Heart right ventricle (tissue), 16 donors: ENCODE data around the gene OR10C1. TPM values are rescaled to one million over a fixed set of nuclear protein-coding genes. Genes with fewer than 3 reads are reported as not detected.

Experiments used
- ATAC-seq, 8 donors: fragments of 200-7000 bp; cut with Tn5 transposase; one replicate each; pipeline ENCODE4 v1.9.1; 2020; ENCODE audit warnings: mild to moderate bottlenecking in 8 of 8, moderate library complexity in 8 of 8, moderate number of reproducible peaks in 1 of 8
- DNase-seq, 2 donors: peaks; one replicate each; pipeline ENCODE4 v3.0.0-alpha.2; 2020
- H3K27ac ChIP-seq, 10 donors: fragments of 200-600 bp; sonication (generic) in 2 of 10; one replicate each; pipeline versions ENCODE4 v1.5.0 to v1.8.0; 2020 to 2022; ENCODE audit warnings: mild to moderate bottlenecking in 3 of 10
- H3K27me3 ChIP-seq, 7 donors: fragments of 200-600 bp; one replicate each; pipeline ENCODE4 v1.8.0; 2021 to 2022; ENCODE audit warnings: mild to moderate bottlenecking in 2 of 7
- H3K36me3 ChIP-seq, 9 donors: fragments of 200-600 bp; sonication (generic) in 1 of 9; one replicate each; pipeline versions ENCODE4 v1.5.0 to v1.8.0; 2020 to 2022; ENCODE audit warnings: mild to moderate bottlenecking in 2 of 9
- H3K4me1 ChIP-seq, 9 donors: fragments of 200-600 bp; sonication (generic) in 1 of 9; one replicate each; pipeline versions ENCODE4 v1.5.0 to v1.8.0; 2020 to 2022; ENCODE audit warnings: mild to moderate bottlenecking in 4 of 9
- H3K4me3 ChIP-seq, 10 donors: fragments of 200-600 bp; sonication (generic) in 2 of 10; one replicate each; pipeline versions ENCODE4 v1.5.0 to v1.8.0; 2020 to 2022; ENCODE audit warnings: mild to moderate bottlenecking in 7 of 10, moderate library complexity in 2 of 10
- H3K9me3 ChIP-seq, 11 donors: fragments of 200-600 bp in 10 of 11; sonication (generic) in 2 of 11; one replicate each; pipeline versions ENCODE4 v1.5.0 to v1.8.0; 2013 to 2022; ENCODE audit warnings: mild to moderate bottlenecking in 2 of 11, control low read depth in 1 of 11, moderate library complexity in 1 of 11
- WGBS, 2 donors: extraction: QIAGEN DNeasy Blood & Tissue Kit; methylation state at CpG; one replicate each; pipeline ENCODE4 v1.1.7; 2013; ENCODE audit warnings: inconsistent platforms in 1 of 2; 5-methylcytosine and 5-hydroxymethylcytosine counted together
- intact Hi-C, 10 donors: fragments of 100-400 bp; cut with DNase I; formaldehyde crosslinking; loops; one replicate each; pipeline versions ENCODE4 v1.11.1 to v1.14.2; 2022
- polyA plus RNA-seq, 2 donors: library from polyadenylated mRNA; stranded (reverse); fragments of 200-250 nt; gene quantifications; one replicate each; pipeline ENCODE4 v1.2.3, GENCODE V29; 2013
- total RNA-seq, 10 donors: library from RNA; stranded (reverse); fragmentation: NEBNext Ultra II Directional in 3 of 10; extraction: Animal tissue kit (Norgen Biotek cat#: 25700) in 3 of 10; gene quantifications; one replicate each; pipeline versions ENCODE4 v1.2.1 to v1.2.4, GENCODE V29; 2021 to 2023
- TF ChIP-seq, protein P1 (sequence below), 9 donors: fragments of 200-600 bp; sonication (generic) in 2 of 9; IDR thresholded peaks; one replicate each; pipeline versions ENCODE4 v1.5.0 to v1.8.0; 2021 to 2022; ENCODE audit warnings: antibody characterized with exemption in 9 of 9, mild to moderate bottlenecking in 5 of 9, moderate library complexity in 1 of 9
- donor health status: Arrhythmogenic right ventricular cardiomyopathy.
- donor health status: ischemic (EF 13 %, LVEDD 7.1; RV severe dilation, severe dysfunction).
- donor health status: healthy with polysubstance abuse.
- donor health status: DM: no; HTN: yes; CAD: no.
- donor health status: DM: no; HTN: no; CAD: no.
- donor health status: ischemic (EF 25% LVEDD 6.9; RV normal size, moderate dysfunction).
- donor health status: ischemic (EF 25% LVEDD 5.7; RV mildly dilated, moderate dysfunction).
- donor health status: healthy.
- donor health status: DM: yes; HTN: yes; CAD: no.
- donor health status: Ischemic cardiomyopathy.
- donor health status: ischemic (EF 35%, LVEDD 5.7; RV mildly dilated, moderate dysfunction).
- donor health status: nonischemic (EF 11% LVEDD 7.7; RV severe dilation, severe dysfunction).
- donor health status: DM: yes; HTN: yes; CAD: no.
- donor health status: PGD.
- donor health status: ischemic (EF 29% LVEDD 5.4; RV normal size, mild dysfunction).
- donor health status: nonischemic (EF 23%, LVEDD 6.1; RV moderate dilation, normal function).

Gene OR10C1
- total and polyA plus RNA-seq, 12 donors = not detected

DNA sequence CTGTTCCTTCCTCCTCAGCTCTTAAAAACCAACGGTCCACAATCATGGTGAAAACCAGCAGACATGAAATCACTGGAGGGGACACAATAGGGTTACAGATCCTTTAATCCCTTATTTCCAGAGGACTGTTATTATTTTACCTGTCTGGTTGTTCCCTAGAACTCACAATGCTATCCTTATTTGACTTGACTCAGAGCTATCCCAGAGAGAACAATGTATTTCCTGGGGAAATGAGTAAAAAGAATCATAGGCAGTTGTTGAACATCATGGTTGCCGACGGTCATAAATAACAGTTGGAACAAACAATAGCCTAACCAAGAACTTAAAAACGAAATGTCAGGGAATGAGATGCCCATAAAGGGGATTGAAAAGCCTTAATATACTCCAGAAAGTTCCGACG, 27.1 kb downstream of the OR10C1 start:
- H3K4me1 ChIP-seq = no peaks in the 10 kb centered on the region
- TF ChIP-seq, protein P1, sequence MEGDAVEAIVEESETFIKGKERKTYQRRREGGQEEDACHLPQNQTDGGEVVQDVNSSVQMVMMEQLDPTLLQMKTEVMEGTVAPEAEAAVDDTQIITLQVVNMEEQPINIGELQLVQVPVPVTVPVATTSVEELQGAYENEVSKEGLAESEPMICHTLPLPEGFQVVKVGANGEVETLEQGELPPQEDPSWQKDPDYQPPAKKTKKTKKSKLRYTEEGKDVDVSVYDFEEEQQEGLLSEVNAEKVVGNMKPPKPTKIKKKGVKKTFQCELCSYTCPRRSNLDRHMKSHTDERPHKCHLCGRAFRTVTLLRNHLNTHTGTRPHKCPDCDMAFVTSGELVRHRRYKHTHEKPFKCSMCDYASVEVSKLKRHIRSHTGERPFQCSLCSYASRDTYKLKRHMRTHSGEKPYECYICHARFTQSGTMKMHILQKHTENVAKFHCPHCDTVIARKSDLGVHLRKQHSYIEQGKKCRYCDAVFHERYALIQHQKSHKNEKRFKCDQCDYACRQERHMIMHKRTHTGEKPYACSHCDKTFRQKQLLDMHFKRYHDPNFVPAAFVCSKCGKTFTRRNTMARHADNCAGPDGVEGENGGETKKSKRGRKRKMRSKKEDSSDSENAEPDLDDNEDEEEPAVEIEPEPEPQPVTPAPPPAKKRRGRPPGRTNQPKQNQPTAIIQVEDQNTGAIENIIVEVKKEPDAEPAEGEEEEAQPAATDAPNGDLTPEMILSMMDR (IDR thresholded peaks at IDR 0.05) = no peak
- no peak overlapping the region for H3K27ac ChIP-seq
- H3K4me3 ChIP-seq = no peak overlapping the region
- 52 to 56% methylated on average over 6 of the region's 6 CpGs for WGBS, 2 donors
- ATAC-seq (no peak), DNase-seq (no peak)
- no peaks in the 10 kb centered on the region for H3K36me3 ChIP-seq
- H3K27me3 ChIP-seq = peaks cover 0 to 9% (median 0%) of the 10 kb centered on the region in 7 donors
- intact Hi-C loops = no loop called here
- H3K9me3 ChIP-seq = no peaks in the 10 kb centered on the region

DNA sequence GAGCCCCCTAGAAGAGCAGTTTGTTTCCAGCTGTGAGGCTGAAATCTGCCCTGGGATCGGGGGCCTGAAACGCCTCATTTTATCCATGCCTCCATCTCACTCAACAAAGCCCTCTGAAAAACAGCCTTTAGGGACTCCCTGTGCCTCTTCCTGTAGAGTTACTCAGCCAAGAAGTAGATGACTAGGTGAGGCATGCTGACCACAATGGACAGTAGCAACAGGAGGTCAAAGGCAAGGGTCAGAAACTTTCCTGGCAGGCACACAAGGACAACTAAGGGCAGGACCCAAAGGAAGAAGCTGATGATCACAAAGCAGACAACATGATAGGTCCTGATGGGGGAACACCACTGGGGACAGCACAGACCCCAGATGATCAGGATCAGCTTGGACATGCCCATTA, 35.9 kb downstream of the OR10C1 start:
- DNase-seq (no peak), ATAC-seq (no peak)
- H3K4me1 ChIP-seq = no peaks in the 10 kb centered on the region
- H3K36me3 ChIP-seq = no peaks in the 10 kb centered on the region
- no peak overlapping the region for H3K4me3 ChIP-seq
- TF ChIP-seq, protein P1 (IDR thresholded peaks at IDR 0.05) = no peak
- intact Hi-C loops = no loop called here
- peaks cover 0 to 14% (median 0%) of the 10 kb centered on the region in 7 donors for H3K27me3 ChIP-seq
- no peak overlapping the region for H3K27ac ChIP-seq
- 39 to 71% methylated on average over 2 of the region's 2 CpGs for WGBS, 2 donors
- H3K9me3 ChIP-seq = no peaks in the 10 kb centered on the region

DNA sequence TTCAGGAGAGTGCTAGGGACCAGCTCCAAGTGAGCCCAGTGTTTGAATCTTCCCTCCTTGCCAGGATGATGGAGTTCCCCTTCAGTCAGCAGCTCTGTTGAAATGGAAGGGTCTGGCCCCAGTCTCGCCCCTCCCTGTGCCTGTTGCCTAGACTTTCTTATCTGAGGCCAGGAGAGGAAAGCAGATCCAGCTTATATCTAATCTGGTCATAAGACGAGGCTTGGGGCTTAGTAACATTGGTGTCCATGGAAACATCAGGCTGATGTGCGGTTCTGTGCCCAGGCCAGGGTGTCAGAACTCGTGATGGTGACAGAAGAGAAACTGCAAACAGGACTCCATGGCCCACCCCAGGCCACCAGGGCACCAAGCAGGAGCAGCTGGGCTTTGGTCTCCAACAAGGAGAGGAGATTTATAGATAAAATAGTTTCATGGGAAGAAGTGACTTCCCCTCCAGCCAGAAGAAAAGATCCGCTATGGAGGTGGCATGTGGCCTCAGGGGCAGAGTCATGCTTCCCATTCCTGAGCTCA, 38.9 kb downstream of the OR10C1 start:
- DNase-seq = no peak
- TF ChIP-seq, protein P1 (IDR thresholded peaks at IDR 0.05) = no peak
- no peak for ATAC-seq
- no peak overlapping the region for H3K4me3 ChIP-seq
- H3K4me1 ChIP-seq = no peaks in the 10 kb centered on the region
- peaks cover 0 to 12% (median 0%) of the 10 kb centered on the region in 11 donors for H3K9me3 ChIP-seq
- no peak overlapping the region for H3K27ac ChIP-seq
- peaks cover 0 to 14% (median 0%) of the 10 kb centered on the region in 7 donors for H3K27me3 ChIP-seq
- WGBS, 2 donors = 40 to 46% methylated on average over 5 of the region's 5 CpGs
- H3K36me3 ChIP-seq = no peaks in the 10 kb centered on the region
- intact Hi-C loops = no loop called here

DNA sequence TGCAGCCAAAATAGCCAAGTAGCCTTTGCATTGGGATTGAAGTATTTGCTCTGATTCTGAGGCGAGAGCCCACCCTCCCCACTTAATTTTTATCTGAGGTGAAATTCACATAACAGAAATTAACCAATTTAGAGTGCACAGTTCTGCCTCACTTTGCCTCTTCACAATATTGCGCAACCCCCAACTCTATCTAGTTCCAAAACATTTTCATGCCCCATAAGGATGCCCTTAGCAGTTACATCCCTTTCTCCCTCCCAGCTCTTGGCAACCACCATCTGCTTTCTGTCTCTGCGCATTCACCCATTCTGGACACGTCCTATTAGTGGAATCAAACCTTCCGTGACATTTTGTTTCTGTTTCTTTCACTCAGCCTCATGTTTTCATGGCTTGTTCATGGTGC, 39.6 kb downstream of the OR10C1 start:
- no peak for ATAC-seq
- intact Hi-C loops = no loop called here
- peaks cover 0 to 12% (median 0%) of the 10 kb centered on the region in 11 donors for H3K9me3 ChIP-seq
- no peaks in the 10 kb centered on the region for H3K4me1 ChIP-seq
- 67 to 82% methylated on average over 5 of the region's 5 CpGs for WGBS, 2 donors
- TF ChIP-seq, protein P1 (IDR thresholded peaks at IDR 0.05) = no peak
- peaks cover 0 to 14% (median 0%) of the 10 kb centered on the region in 7 donors for H3K27me3 ChIP-seq
- H3K36me3 ChIP-seq = no peaks in the 10 kb centered on the region
- no peak overlapping the region for H3K27ac ChIP-seq
- no peak for DNase-seq
- no peak overlapping the region for H3K4me3 ChIP-seq
